H1 (cell line): Measurements from ENCODE around the gene RAMP1. TPM values are rescaled to one million over a fixed set of nuclear protein-coding genes. Genes with fewer than 3 reads are reported as not detected.
"Not testable (repeated sequence)": the region's sequence is repeated elsewhere in the genome, so short reads cannot be mapped to it uniquely, and the experiment has no call there.

Experiments
- CTCF ChIA-PET: fragments of 300-600 bp; sonication (Branson Sonifier 250); formaldehyde crosslinking; loops from one replicate; lab custom pipeline; 2021; ENCODE audit not compliant: partially characterized antibody; lab: Charles Lee
- POLR2A ChIA-PET: fragments of 300-600 bp; sonication (Branson Sonifier 250); formaldehyde crosslinking; loops from one replicate; lab custom pipeline; 2021; ENCODE audit warnings: inconsistent platforms; ENCODE audit not compliant: partially characterized antibody; lab: Charles Lee
- DNase-seq, 2 experiments: peaks; one replicate each; pipeline versions ENCODE4 v3.0.0 to v3.0.0-alpha.2; 2010 to 2022; ENCODE audit warnings: low spot score in 2 of 2, low read depth in 1 of 2, mixed read lengths in 1 of 2
- FAIRE-seq: peaks from 2 replicates; lab custom pipeline; 2011; peaks lifted over from hg19 to GRCh38; lab: Jason Lieb, UNC
- H2AFZ ChIP-seq: 2 replicates; pipeline ENCODE4 v1.8.1; 2012; ENCODE audit warnings: low read length, inconsistent platforms
- H2AK5ac ChIP-seq: 2 replicates; pipeline ENCODE4 v1.6.1; 2013; ENCODE audit warnings: low read depth, low read length
- H2BK120ac ChIP-seq: replicated peaks from 2 replicates; pipeline ENCODE3; 2013; ENCODE audit warnings: low read depth, low read length, inconsistent platforms
- H2BK12ac ChIP-seq: 2 replicates; pipeline ENCODE4 v1.6.1; 2013; ENCODE audit warnings: low read depth, low read length
- H2BK15ac ChIP-seq: 2 replicates; pipeline ENCODE4 v1.6.1; 2013; ENCODE audit warnings: low read length
- H2BK20ac ChIP-seq: 2 replicates; pipeline ENCODE4 v1.6.1; 2013; ENCODE audit warnings: low read length
- H2BK5ac ChIP-seq: 2 replicates; pipeline ENCODE4 v1.6.1; 2013; ENCODE audit warnings: low read depth, low read length
- H3K14ac ChIP-seq: 2 replicates; pipeline ENCODE4 v1.6.1; 2013; ENCODE audit warnings: inconsistent platforms; ENCODE audit not compliant: insufficient read length
- H3K18ac ChIP-seq: 2 replicates; pipeline ENCODE4 v1.6.1; 2013; ENCODE audit warnings: low read length; ENCODE audit errors: extremely low read depth
- H3K23ac ChIP-seq: 2 replicates; pipeline ENCODE4 v1.6.1; 2013; ENCODE audit warnings: inconsistent platforms; ENCODE audit not compliant: insufficient read length
- H3K23me2 ChIP-seq: 2 replicates; pipeline ENCODE4 v1.6.1; 2013; ENCODE audit warnings: low read depth, low read length
- H3K27ac ChIP-seq: 2 replicates; pipeline ENCODE4 v1.6.1; 2011; ENCODE audit warnings: low read depth, low read length, inconsistent platforms
- H3K27me3 ChIP-seq, 4 experiments: replicated peaks in 1 of 4; 1 replicate in 1 of 4; 2 replicates in 3 of 4; pipeline versions ENCODE4 v1.6.1 to v1.8.1; 2011 to 2013; ENCODE audit warnings: low read length in 3 of 4, mild to moderate bottlenecking in 3 of 4, inconsistent platforms in 2 of 4, mixed read lengths in 2 of 4, moderate library complexity in 1 of 4; ENCODE audit not compliant: control insufficient read depth in 3 of 4, insufficient read depth in 3 of 4; ENCODE audit errors: extremely low read depth in 1 of 4
- H3K36me3 ChIP-seq, 4 experiments: 2 replicates each; pipeline versions ENCODE4 v1.6.1 to v1.8.1; 2011 to 2013; ENCODE audit warnings: mild to moderate bottlenecking in 4 of 4, low read length in 3 of 4, moderate library complexity in 2 of 4, control low read depth in 1 of 4, inconsistent platforms in 1 of 4; ENCODE audit not compliant: insufficient read depth in 4 of 4, control insufficient read depth in 2 of 4
- H3K4ac ChIP-seq: replicated peaks from 2 replicates; pipeline ENCODE3; 2013; ENCODE audit warnings: low read length, low read depth, mixed read lengths, inconsistent platforms; ENCODE audit not compliant: insufficient read length
- H3K4me1 ChIP-seq, 4 experiments: replicated peaks in 1 of 4; 1 replicate in 1 of 4; 2 replicates in 3 of 4; pipeline versions ENCODE4 v1.6.1 to v1.8.1; 2011 to 2013; ENCODE audit warnings: low read length in 3 of 4, inconsistent platforms in 2 of 4, mixed read lengths in 1 of 4; ENCODE audit not compliant: insufficient read depth in 4 of 4, control insufficient read depth in 3 of 4
- H3K4me2 ChIP-seq, 2 experiments: 2 replicates each; pipeline versions ENCODE4 v1.6.1 to v1.8.1; 2011 to 2013; ENCODE audit warnings: low read depth in 2 of 2, low read length in 2 of 2, control low read depth in 1 of 2, inconsistent platforms in 1 of 2, mild to moderate bottlenecking in 1 of 2; ENCODE audit not compliant: insufficient read depth in 1 of 2
- H3K4me3 ChIP-seq, 4 experiments: fragments of 200-600, 300-600 bp in 1 of 4; sonication (generic), shearing (Covaris generic), sonication (Bioruptor Twin) in 1 of 4; 2 replicates each; pipeline versions ENCODE4 v1.5.1 to v1.8.1; 2011 to 2016; ENCODE audit warnings: low read length in 4 of 4, low read depth in 3 of 4, control low read depth in 2 of 4, inconsistent platforms in 2 of 4, mild to moderate bottlenecking in 2 of 4, mixed read lengths in 1 of 4, moderate library complexity in 1 of 4; ENCODE audit not compliant: insufficient read depth in 2 of 4; ENCODE audit errors: extremely low read depth in 1 of 4
- H3K56ac ChIP-seq: replicated peaks from 2 replicates; pipeline ENCODE3; 2013; ENCODE audit warnings: low read depth, mild to moderate bottlenecking, mixed read lengths, low read length, inconsistent platforms; ENCODE audit not compliant: insufficient read length
- H3K79me1 ChIP-seq: 2 replicates; pipeline ENCODE4 v1.6.1; 2013; ENCODE audit warnings: low read depth, low read length, control low read depth
- H3K79me2 ChIP-seq, 2 experiments: 2 replicates each; pipeline versions ENCODE4 v1.6.1 to v1.8.1; 2012 to 2013; ENCODE audit warnings: low read length in 2 of 2, mild to moderate bottlenecking in 2 of 2, inconsistent platforms in 1 of 2; ENCODE audit not compliant: insufficient read depth in 2 of 2, control insufficient read depth in 1 of 2
- H3K9ac ChIP-seq, 4 experiments: replicated peaks in 1 of 4; 1 replicate in 1 of 4; 2 replicates in 3 of 4; pipeline versions ENCODE4 v1.6.1 to v1.8.1; 2011 to 2013; ENCODE audit warnings: low read depth in 3 of 4, low read length in 3 of 4, control low read depth in 2 of 4, mild to moderate bottlenecking in 2 of 4, moderate library complexity in 2 of 4, inconsistent platforms in 1 of 4; ENCODE audit errors: extremely low read depth in 1 of 4
- H3K9me3 ChIP-seq, 2 experiments: 2 replicates each; pipeline versions ENCODE4 v1.6.1 to v1.8.1; 2012 to 2013; ENCODE audit warnings: mild to moderate bottlenecking in 2 of 2, moderate library complexity in 2 of 2, control low read depth in 1 of 2, inconsistent platforms in 1 of 2, low read depth in 1 of 2, low read length in 1 of 2, mixed read lengths in 1 of 2; ENCODE audit not compliant: insufficient read depth in 2 of 2
- H4K20me1 ChIP-seq, 2 experiments: replicated peaks in 1 of 2; 2 replicates each; pipeline versions ENCODE3 to v1.8.1; 2011 to 2013; ENCODE audit warnings: inconsistent platforms in 2 of 2, low read length in 2 of 2, mild to moderate bottlenecking in 1 of 2; ENCODE audit not compliant: insufficient read depth in 2 of 2, control insufficient read depth in 1 of 2
- H4K5ac ChIP-seq: 2 replicates; pipeline ENCODE4 v1.6.1; 2013; ENCODE audit warnings: low read length, low read depth, mixed read lengths, inconsistent platforms; ENCODE audit not compliant: insufficient read length
- H4K8ac ChIP-seq: 2 replicates; pipeline ENCODE4 v1.8.0; 2013; ENCODE audit warnings: mild to moderate bottlenecking, moderate library complexity, low read length, inconsistent platforms; ENCODE audit not compliant: insufficient read depth; ENCODE audit errors: extremely low read depth
- H4K91ac ChIP-seq: replicated peaks from 2 replicates; pipeline ENCODE3; 2013; ENCODE audit warnings: low read length, mixed read lengths, inconsistent platforms; ENCODE audit not compliant: insufficient read length
- BACH1 ChIP-seq: IDR thresholded peaks from 2 replicates; pipeline ENCODE4 v1.6.1; 2012; ENCODE audit warnings: low read length, improper control_type of control experiment
- CBX8 ChIP-seq: fragments of 300-800, 300-1000 bp; sonication (generic); IDR thresholded peaks from 2 replicates; pipeline ENCODE4 v1.7.1; 2016; ENCODE audit warnings: low read depth, low read length, borderline replicate concordance
- EP300 ChIP-seq, 2 experiments: IDR thresholded peaks; 1 replicate in 1 of 2; 2 replicates in 1 of 2; pipeline ENCODE4 v1.6.1; 2011 to 2012; ENCODE audit warnings: low read depth in 2 of 2, low read length in 2 of 2, mild to moderate bottlenecking in 2 of 2, borderline replicate concordance in 1 of 2, inconsistent platforms in 1 of 2, moderate library complexity in 1 of 2
- SP2 ChIP-seq: IDR thresholded peaks from 2 replicates; pipeline ENCODE4 v1.6.1; 2012; ENCODE audit warnings: mild to moderate bottlenecking, low read length, inconsistent platforms
- SUZ12 ChIP-seq: fragments of 200-600 bp; sonication (generic); IDR thresholded peaks from 2 replicates; pipeline ENCODE4 v1.6.1; 2012; ENCODE audit warnings: mild to moderate bottlenecking, inconsistent platforms, low read length, moderate library complexity, mixed read lengths
- TBP ChIP-seq: IDR thresholded peaks from 2 replicates; pipeline ENCODE4 v1.6.1; 2011; ENCODE audit warnings: low read depth, low read length, improper control_type of control experiment
- TCF12 ChIP-seq: IDR thresholded peaks from 2 replicates; pipeline ENCODE4 v1.6.1; 2011; ENCODE audit warnings: low read depth, mild to moderate bottlenecking, low read length
- WGBS, 2 experiments: shearing (Covaris generic) in 1 of 2; methylation state at CpG; one replicate each; pipeline versions ENCODE4 v1.1.6 to v1.1.7; 2013 to 2015; ENCODE audit warnings: low lambda C conversion rate in 2 of 2, mixed read lengths in 2 of 2, inconsistent platforms in 1 of 2, low coverage in 1 of 2, missing lambda C conversion rate in 1 of 2; ENCODE audit not compliant: insufficient replicate concordance in 2 of 2, insufficient coverage in 1 of 2, insufficient read length in 1 of 2; ENCODE audit errors: extremely low coverage in 1 of 2, missing lambda C conversion rate in 1 of 2; 5-methylcytosine and 5-hydroxymethylcytosine counted together
- polyA plus RNA-seq, 7 experiments: library from polyadenylated mRNA; depleted of rRNA in 3 of 7; stranded (reverse) in 5 of 7; unstranded in 2 of 7; fragments of >200 nt in 5 of 7; fragments of 200-250 nt in 2 of 7; gene quantifications; 1 replicate in 5 of 7; 2 replicates in 1 of 7; 4 replicates in 1 of 7; pipeline versions ENCODE4 v1.2.1 to v1.2.3, GENCODE V29; 2011 to 2013; ENCODE audit warnings: missing spikeins in 2 of 7, mixed read lengths in 2 of 7
- total RNA-seq: library from RNA; stranded (reverse); fragmentation: NEBNext Ultra II Directional; extraction: Animal tissue kit (Norgen Biotek cat#: 25700); gene quantifications from 2 replicates; pipeline ENCODE4 v1.2.1, GENCODE V29; 2021

The RAMP1 gene
- total and polyA plus RNA-seq, 2 of the 8 experiments (the other 6 are each of a cell fraction or from before 2014, with no cell fraction given) = 0.65 to 4.3 TPM

DNA sequence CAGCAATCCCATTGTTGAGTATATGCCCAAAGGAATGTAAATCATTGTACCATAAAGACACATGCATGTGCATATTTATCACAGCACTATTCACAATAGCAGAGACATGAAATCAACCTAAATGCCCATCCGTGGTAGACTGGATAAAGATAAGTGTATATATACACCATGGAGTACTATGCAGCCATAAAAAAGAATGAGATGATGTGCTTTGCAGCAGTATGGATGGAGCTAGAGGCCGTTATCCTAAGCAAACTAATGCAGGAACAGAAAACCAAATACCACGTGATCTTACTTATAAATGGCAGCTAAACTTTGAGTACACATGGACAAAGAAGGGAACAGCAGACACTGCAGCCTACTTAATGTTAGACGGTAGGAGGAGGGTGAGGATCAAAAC lies 18.4 kb upstream of the RAMP1 start (continued):
- TF ChIP-seq SUZ12 = no peak
- TF ChIP-seq CBX8 = no peak
- no peak for TF ChIP-seq TBP
- no peak for TF ChIP-seq TCF12
- no peak for TF ChIP-seq EP300 (IDR thresholded peaks at IDR 0.05; ENCODE audit: borderline replicate concordance in 1 of 2, low read depth in 2 of 2, low read length in 2 of 2)
- TF ChIP-seq SP2 = no peak
- TF ChIP-seq BACH1 = no peak

DNA sequence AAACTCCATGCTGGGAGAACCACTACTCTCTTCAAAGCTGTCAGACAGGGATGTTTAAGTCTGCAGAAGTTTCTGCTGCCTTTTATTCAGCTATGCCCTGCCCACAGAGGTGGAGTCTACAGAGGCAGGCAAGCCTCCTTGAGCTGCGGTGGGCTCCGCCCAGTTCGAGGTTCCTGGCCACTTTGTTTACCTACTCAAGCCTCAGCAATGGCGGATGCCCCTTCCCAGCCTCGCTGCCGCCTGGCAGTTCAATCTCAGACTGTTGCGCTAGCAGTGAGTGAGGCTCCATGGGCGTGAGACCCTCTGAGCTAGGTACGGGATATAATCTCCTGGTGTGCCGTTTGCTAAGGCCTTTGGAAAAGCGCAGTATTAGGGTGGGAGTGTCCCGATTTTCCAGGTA lies 10.5 kb upstream of the RAMP1 start:
- H3K14ac ChIP-seq, H2BK15ac ChIP-seq, H4K8ac ChIP-seq, H3K56ac ChIP-seq, H3K4ac ChIP-seq, H4K20me1 ChIP-seq, H2BK120ac ChIP-seq, H3K79me1 ChIP-seq, H3K18ac ChIP-seq, H3K23me2 ChIP-seq, H2BK5ac ChIP-seq, H2BK12ac ChIP-seq, POLR2A ChIA-PET, H3K9me3 ChIP-seq, H2AK5ac ChIP-seq, H3K4me3 ChIP-seq, DNase-seq, H3K79me2 ChIP-seq, H3K4me1 ChIP-seq, H3K4me2 ChIP-seq, H2AFZ ChIP-seq, H3K23ac ChIP-seq, H3K9ac ChIP-seq, H4K91ac ChIP-seq, H3K27ac ChIP-seq, H3K36me3 ChIP-seq, H4K5ac ChIP-seq, H2BK20ac ChIP-seq, CTCF ChIA-PET, H3K27me3 ChIP-seq, FAIRE-seq: not testable (repeated sequence)
- WGBS, 2 experiments = 92% methylated on average over 12 of the region's 12 CpGs; no CpG with 5 or more reads in 1 of the 2 experiments
